G401.6 (cell line): ENCODE data around the gene FCRL5.
A peak's percentile ranks its signal among the peaks of the same experiment; 100 is the strongest.

Experiments used
- FAIRE-seq: peaks from 2 replicates; lab custom pipeline; 2012; peaks lifted over from hg19 to GRCh38; lab: Jason Lieb, UNC

The FCRL5 gene

DNA sequence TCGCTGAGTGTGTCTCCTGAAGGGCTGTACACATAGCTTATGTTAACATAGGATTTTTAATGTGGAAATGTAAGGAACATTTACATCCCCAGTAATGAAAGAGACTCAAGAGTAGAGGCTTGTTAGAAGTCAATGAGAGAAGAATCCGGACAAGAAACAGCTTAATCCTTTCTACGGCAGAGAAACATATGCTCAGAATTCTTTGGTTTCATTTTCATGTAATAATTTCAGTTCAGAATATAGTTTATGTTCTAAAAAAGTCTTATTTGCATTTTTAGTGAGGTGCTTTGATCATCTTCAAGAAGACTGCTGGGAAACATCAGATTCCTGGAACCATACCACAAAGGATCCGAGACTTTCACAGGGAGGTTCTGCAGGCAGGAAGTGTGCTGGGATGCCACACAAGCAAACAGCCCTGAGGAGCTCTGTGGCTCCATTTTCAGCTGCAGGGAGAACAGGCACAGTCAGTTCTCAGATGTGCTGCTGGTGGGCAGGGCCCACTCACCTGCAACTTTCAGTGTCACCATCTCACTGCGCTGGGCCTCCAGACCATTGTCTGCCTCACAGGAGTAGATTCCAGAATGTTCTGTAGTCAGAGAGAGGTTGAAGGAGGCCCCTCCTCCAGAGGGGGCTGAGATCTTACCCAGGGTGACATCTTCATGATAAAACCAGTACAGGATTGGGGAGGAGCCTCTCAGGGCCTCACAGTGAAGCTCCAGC, 28.4 kb downstream of the FCRL5 start:
- FAIRE-seq: no peak

DNA sequence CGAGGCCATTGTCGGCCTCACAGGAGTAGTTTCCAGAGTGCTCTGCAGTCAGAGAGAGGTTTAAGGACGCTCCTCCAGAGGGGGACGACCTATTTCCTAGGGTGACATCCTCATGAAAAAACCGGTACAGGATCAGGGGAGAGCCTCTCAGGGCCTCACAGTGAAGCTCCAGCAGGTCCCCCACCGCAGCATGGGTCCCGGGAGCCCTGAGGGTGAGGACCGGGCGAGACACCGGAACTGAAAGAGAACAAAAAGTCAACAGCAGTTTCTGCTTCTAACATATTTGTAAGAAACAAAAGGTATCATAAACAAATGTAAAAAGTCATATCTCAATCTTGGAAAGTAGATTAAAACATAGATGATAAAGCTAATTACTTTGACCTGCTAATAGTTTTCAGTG, 31.3 kb downstream of the FCRL5 start:
- FAIRE-seq: no peak

DNA sequence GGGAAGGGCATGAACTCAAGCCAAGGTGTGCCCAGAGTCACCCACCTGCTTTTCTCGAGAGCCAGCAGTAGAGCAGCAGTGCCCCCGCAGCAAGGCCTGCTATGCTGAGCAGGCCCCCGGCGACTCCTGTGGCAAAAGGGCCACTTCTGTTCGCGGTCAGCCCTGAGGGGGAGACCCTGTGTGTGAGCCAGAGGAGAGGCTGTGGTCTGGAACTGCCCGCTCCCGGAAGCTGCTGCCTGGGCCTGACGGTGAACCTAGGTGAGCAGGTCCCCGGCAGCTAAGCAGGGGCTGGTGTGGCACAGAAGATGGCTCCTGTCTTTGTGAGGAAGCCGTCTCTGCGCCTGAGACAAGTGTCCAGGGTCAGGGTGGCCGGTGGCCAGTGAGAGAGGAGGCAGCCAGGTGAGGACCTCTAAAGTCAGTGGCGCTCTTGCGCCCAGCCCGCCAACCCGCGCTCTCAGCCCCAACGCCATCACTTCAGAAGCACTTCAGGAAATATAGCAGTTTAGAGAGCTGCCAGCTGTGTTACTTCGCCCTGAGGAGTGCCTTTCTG, 31.9 kb downstream of the FCRL5 start:
- FAIRE-seq: no peak

DNA sequence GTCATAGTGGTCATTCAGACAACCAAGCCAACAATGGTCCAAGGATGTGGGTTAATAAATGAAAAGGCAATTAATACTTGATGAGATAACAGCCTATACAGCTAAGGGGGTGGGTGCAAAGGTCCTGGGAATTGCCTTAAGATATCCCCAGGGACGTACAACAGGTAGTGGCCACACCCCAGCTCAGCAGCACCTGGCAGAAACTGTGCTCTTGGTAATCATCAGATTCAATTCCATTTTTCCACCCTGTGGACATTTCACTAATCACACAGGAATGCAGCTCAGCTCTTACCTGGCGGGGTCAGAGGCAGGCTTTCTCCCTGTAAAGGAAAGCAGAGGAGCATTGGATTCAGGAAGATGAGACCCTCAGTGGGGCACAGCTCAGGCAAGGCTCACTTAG, 32.9 kb downstream of the FCRL5 start:
- FAIRE-seq: no peak

DNA sequence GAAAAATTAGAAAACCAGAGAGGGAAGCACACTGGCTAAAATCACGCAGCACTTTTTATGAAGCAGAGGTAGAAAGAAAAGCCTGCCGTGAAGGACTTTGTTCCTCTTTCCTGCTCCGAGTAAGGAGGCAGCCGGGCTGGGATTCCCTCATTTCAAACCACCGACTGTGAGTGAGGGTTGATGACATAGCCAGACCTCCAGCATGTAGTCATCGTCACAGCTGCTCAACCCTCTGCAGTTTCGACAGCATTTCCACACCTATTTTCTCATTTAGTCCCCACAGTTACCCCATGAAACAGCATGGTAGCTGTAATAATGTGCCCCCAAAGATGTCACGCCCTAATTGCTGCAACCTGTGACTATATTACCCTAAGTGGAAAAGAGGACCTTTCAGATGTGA, 35.3 kb downstream of the FCRL5 start:
- FAIRE-seq: no peak

DNA sequence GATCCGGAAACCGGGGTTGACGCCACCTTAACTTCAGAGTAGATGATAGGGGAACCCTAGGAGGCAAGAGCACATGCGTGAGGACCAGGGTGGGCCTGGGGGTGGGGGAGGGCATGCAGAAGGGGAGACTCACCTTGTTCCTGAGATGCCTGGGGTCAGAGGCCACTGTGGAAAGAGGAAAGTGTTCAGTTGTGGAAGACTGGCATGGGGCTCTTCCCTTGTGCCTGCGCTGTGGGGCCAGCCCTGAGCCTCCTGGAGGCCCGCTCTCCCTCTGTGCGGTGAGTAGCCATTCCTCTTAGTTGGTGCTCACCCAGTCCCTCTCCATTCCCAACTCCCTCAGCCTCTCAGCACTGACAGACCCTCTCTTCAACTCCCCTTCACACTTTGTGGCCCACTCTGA, 36.6 kb downstream of the FCRL5 start:
- no peak for FAIRE-seq

DNA sequence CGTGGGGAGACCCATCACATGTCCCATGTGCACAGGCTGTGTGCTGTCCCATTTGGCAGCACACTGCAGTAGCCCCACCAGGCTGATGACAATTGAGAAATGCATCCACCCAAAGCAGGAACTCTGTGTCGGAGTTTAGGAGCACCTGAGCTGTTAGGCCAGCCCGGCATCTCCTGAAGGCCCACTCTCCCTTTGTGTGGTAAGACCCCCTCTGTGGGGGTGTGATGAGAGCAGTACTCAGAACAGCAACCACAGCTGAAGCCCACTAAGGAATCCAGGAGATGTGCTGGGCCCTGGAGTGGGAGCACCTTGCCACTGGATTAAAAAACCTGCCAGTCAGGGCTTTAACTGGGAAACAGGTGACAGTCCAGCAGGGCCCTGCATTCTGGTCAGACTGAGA, 37.2 kb downstream of the FCRL5 start:
- FAIRE-seq: no peak

DNA sequence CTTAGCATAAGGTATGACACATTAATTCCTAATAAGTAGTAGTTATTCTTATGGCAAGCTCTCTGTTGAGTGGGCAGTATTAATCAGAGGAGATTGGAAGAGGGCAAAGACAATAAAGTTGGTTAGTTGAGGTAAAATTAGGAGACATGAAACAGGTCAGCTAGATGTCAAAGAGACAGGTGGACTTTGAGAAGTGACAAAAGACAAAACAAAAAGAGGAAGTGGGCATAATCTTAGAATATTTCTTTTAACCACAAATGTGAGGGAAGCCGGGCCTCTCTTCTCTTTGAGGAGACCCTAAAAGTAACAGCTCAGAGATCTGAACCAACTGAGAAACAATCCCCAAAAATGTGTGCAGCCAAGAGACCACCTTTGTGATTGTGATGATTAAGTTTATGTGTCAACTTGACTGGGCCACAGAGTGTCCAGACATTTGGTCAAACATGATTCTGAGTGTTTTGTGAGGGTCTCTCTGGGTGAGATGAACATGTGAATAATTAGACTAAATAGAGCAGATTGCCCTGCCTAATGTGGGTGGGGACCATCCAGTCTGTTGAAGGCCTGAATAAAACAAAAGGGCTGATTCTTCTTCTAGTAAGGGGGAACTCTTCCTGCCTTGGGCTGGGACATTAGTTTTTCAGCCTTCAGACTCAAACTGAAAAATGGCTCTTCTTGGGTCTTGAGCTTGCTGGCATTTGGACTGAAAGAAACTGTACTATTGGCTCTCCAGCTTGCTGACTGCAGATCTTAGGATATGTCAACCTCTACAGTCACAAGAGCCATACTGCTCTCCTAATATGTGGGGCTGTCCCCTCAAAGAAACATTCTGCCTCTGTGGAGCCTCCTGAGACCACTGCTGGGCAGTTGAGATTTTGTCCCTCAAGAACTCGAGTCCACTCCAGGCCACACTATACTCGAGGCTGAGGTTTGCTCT, 40.0 kb downstream of the FCRL5 start:
- FAIRE-seq: no peak

DNA sequence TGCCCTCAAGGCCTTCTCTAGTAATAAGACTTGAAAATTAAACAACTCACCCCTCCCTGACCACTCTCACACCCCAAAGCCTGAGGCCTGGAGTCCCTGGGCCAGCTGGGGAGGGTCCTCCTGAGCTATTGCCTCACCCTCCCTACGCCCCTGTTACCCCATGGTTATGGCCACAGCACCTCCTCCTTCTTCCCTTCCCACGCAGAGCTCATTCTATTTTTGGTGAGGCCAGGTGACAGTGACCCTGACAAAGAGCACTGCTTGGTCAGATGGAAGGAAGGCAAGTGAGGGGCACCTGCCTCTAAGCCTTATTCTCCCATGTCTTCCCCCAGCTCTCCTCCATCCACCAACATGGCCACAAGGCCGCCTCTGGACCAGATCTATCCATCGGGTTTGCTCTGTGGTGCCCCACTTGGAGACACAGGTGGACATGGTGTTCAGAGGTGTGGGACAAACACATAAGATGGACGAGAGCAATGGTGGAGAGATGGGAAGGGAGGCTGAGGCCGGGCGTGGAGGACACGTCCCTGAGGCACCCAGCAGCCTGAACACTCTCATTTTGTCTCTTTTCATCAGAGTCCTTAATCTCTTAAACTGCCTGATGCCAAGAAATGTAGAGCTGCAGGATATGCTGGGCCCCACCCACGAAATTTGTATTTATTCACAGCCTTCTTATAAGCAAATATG, 42.6 kb downstream of the FCRL5 start:
- FAIRE-seq: no peak

DNA sequence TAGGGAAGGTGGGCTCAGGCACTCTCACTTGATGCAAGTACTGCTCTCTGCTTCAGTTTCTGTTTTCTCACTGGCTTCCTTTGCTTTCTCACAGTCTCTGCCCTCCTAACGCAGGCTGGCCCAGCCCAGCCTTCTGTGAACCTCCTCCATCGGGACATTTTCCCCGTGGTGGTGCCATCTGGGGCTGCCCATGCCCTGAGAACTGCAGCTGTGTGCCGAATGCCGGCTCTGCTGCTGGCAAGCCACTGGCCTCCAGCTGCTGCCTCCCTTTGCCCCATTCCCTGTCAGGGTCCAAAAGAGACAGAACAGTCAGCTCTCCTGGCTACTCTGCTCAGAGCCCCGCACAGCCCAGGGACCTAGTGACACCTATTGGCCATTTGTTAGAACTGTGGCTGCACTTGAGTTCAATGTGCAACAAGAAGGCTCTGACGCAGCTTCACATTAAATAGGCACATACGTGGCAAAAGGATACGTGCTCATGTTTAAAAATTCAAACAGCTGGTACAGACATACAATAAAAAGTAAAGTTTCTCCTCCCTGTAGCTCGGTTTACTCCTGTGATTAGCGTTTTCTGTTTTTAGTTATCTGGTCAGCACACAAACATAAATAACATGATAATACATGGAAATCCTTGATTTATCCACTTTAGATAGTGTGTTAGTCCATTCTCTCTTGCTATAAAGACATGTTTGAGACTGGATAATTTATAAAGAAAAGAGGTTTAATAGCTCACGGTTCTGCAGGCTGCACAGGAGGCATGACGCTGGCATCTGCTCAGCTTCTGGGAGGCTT, 46.6 kb downstream of the FCRL5 start:
- FAIRE-seq: no peak

DNA sequence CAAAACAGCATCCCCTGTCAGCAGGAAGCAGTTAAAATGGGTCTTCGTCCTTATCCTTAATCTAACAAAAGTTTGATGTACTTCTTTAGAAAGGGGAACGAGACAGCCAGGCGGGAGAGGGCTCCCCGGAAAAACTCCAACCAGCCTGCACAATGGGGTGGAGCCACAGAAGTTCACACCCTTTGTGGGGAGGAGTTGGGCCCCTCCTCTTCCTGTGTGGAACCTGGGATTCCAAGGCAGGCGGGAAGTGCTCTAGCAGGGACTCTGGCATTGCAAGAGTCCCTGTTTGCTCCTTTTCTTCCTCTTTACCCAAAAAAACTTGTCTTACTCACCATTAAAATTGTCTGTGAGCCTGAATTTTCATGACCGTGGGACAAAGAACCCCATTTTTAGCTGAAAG, 47.7 kb downstream of the FCRL5 start:
- no peak for FAIRE-seq

DNA sequence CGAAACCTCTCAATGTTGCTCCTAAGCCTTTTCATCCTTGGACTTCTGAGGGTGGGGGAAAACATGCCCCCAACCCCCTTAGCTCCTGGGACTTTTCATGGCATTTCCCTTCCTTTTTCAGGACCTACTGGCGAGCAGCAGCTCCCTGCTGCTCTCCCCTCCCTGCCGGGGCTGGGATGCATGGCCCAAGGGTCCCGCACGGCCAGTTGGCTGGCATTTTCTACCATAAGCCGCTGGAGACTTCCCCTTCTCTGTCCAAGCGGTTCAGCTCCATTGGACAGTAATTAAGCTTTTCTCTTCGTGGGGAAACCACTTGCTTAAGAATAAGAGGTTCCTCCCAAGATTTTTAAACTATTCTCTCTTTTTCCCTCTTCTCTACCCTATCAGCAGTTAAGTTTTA, 52.8 kb downstream of the FCRL5 start:
- no peak for FAIRE-seq

DNA sequence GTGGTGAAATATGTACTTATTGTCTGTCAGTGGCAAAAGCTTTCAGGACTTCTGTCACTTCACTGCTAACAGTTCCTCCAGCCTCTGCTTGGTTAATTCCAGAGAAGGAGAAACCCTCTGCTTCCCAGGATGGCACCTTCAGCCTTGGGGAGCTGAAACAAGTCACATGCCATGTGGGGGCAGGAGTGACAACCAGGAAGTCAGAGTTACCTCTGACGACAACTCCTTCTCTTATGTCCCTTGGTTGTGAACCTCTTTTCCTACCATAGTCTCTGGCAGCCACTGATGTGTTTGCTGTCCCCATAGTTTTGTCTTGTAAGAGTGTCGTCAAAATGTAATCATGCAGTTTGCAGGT, 53.6 kb downstream of the FCRL5 start:
- FAIRE-seq: no peak

DNA sequence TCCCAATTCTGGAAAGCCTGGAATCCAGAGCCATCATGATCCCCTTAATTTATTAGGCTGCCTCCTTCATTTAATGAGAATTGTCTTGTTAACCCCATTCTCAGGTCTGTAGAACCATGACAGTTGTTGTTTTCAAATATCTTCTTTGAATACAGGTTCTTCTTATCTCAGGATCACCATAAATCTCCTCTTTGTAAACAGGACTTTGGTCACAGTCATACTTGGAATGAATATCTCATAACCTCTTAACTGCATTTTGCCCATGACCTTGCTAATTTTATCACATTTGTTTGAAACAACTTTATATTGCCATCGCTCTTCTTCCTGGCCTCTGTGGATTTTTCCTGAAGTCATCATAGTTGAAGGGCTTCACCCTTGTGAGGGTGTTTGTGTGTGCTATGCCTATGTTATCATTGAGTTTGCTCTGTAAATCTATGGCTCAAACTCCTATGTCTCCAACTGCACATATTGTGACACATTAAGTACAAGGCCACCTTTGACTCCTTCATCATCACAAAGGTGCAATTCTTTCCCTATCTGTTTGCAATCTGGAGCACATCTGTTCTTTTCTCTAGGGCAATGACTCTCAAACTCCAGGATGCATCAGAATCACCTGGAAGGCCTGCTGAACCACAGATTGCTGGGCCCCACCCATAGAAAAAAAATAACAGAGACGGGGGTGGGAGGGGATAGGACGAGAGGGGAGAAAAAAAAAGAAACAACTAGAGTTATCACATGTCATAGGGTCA, 54.2 kb downstream of the FCRL5 start:
- no peak for FAIRE-seq

DNA sequence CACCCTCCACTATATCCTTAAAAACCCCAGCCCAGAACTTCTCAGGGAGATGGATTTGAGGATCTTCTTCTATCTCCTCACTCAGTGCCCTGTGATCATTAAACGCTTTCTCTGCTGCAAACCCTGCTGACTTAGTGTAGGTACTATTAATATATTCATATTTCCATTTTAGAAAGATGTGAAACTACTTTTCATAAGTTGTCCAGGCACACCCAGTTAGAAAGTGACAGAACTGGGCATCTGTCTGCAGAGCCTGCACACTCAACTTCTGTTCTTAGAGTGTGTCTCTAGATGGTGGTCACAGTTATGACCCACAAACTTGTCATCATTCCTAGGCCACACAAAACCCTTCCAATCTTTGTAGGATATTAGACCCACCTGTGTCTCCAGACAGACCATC, 55.0 kb downstream of the FCRL5 start:
- FAIRE-seq: no peak

DNA sequence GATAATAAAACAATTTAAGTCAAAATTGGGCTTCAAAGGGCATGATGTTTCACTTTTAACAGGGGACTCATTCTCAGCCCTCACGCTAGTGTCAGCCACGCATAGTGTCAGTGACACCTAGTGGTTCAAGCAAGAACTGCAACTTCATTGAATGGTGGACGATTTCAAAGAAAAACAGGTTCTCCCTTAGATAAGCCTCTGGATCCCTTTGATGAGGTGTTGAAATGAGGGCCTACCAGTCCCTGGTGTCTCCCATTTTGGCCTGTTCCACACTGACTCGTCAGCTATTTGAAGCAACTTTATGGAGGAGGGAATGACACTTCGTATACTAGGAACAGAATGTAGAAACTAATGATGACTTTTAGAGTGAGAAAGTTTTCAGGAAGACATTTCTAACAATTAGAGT, 56.2 kb downstream of the FCRL5 start:
- peak; percentile 90 for FAIRE-seq

DNA sequence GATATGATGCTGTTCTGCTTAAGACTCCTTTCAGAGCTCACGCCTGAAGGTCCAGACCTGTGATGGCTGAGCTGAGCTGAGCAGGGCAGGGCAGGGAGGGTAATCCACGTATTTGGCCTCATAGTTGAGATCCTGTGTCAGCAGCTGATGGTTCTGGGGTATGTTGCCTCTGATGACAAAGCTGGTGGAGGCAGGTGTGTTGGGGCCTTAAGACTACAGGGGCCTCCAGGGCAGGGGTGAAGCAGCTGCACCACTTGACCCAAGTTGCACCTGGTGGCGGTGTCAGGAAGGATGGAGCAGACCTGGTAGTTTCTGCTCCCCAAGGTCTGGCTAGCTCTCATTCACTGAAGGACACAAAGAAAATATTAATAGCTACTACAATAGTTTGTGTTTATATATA, 57.0 kb downstream of the FCRL5 start:
- no peak for FAIRE-seq

DNA sequence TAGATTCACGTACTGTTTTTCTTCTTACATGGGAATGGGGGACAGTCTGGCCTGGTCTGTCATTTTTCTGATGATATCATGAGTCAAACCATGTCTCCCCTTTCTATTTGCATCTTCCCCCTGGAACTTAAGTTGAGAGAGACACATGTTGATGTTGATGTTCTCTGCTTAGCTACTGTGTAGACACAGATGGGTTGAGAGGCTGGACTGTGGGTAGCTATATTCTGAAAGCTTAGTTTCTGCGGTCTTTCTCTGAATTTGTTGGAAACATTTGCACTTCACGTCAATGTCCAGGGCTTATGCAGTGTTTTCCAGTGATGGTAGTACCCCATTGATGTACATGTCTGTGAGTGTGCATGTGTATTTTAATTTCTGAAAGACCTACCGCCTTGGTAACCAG, 58.2 kb downstream of the FCRL5 start:
- FAIRE-seq: no peak

DNA sequence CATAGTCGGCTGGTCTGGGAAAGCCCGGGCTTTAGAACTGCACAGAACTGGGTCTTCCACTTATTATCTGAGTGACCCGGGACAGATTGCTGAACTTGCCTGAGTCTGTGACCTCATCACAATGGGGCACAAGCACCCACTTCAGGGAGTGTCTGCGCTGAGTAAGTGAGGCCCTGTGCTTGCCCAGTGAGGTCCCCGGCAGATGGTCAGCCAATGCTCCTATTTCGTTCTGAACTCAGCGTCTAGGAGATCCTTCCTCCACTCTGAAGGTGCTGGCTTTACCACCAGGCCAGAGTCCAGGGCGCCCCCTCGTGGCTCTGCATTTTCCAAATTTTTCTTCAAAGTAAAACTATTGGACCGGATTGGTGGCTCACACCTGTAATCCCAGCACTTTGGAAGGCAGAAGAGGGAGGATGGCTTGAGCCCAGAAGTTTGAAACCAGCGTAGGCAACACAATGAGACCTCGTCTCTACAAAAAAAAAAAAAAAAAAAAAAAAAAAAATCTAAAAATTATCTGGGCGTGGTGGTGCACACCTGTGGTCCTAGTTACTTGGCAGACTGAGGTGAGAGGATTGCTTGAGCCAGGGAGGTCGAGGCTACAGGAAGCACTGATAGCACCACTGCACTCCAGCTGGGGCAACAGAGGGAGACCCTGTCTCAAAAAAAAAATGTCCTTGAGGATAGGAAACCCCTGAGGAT, 61.7 kb downstream of the FCRL5 start:
- no peak for FAIRE-seq

DNA sequence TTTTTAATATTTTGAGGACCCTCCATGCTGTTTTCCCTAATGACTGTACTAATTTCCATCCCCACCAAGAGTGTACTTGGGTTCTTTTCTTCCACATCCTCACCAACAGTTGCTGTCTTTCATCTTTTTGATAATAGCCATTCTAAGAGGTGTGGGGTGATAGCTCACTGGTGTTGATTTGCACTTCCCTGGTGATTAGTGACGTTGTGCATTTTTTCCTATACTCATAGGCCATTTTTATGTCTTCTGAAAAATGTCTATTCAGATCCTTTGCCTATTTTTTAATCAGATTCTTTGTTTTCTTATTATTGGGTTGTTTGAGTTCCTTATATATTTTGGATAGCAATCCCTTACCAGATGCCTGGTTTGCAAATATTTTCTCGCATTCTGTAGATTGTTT, 64.2 kb downstream of the FCRL5 start:
- no peak for FAIRE-seq

DNA sequence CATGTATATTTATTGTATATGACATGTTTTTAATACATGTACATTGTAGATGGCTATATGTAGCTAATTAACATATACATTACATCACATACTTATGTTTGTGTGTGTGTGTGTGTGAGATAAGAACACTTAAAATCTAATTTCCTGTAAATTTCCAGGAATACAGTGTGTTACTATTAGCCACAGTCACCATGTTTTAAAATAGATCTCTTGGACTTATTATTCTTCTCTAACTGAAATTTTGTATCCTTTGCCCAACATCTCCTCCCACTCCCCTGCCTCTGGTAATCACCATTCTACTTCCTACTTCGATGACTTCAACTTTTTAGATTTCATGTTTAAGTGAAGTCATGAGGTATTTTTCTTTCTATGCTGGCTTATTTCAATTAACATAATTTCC, 64.8 kb downstream of the FCRL5 start:
- no peak for FAIRE-seq
